Thyroid gland (tissue), 4 donors: ENCODE data around the gene CSNK1D.

ENCODE experiments used
- POLR2A ChIP-seq, 2 donors: fragments of 450-650 bp; IDR thresholded peaks; one replicate each; pipeline ENCODE4 v1.6.1; 2017; ENCODE audit warnings: antibody characterized with exemption in 2 of 2, mild to moderate bottlenecking in 2 of 2, moderate library complexity in 1 of 2
- TF ChIP-seq, protein P1 (sequence below), 6 experiments: fragments of 200-600 bp in 3 of 6; fragments of 450-650 bp in 3 of 6; sonication (generic) in 3 of 6; IDR thresholded peaks; one replicate each; pipeline ENCODE4 v1.5.1; 2016 to 2019; ENCODE audit warnings: antibody characterized with exemption in 6 of 6, mild to moderate bottlenecking in 2 of 6, inconsistent platforms in 1 of 6, moderate library complexity in 1 of 6

- no peak for TF ChIP-seq POLR2A (IDR thresholded peaks at IDR 0.05)
- TF ChIP-seq, protein P1, sequence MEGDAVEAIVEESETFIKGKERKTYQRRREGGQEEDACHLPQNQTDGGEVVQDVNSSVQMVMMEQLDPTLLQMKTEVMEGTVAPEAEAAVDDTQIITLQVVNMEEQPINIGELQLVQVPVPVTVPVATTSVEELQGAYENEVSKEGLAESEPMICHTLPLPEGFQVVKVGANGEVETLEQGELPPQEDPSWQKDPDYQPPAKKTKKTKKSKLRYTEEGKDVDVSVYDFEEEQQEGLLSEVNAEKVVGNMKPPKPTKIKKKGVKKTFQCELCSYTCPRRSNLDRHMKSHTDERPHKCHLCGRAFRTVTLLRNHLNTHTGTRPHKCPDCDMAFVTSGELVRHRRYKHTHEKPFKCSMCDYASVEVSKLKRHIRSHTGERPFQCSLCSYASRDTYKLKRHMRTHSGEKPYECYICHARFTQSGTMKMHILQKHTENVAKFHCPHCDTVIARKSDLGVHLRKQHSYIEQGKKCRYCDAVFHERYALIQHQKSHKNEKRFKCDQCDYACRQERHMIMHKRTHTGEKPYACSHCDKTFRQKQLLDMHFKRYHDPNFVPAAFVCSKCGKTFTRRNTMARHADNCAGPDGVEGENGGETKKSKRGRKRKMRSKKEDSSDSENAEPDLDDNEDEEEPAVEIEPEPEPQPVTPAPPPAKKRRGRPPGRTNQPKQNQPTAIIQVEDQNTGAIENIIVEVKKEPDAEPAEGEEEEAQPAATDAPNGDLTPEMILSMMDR (IDR thresholded peaks at IDR 0.05), result no peak
These were observed 2.8 kb downstream of the CSNK1D start for GRCh38 chr17:82270651-82271050.
